Immature natural killer cell (primary cell): ENCODE measurements around the gene FAM174B. TPM values are rescaled to one million over a fixed set of nuclear protein-coding genes. Genes with fewer than 3 reads are reported as not detected.
A peak's percentile ranks its signal among the peaks of the same experiment; 100 is the strongest.

ENCODE experiments used
- DNase-seq, 3 donors: peaks; one replicate each; pipeline ENCODE4 v3.0.0; 2022; ENCODE audit warnings: mixed read lengths in 1 of 3
- H3K27ac Mint-ChIP-seq, 6 donors: one replicate each; pipeline ENCODE4 v1.8.0; 2020; ENCODE audit warnings: mixed read lengths in 6 of 6, mild to moderate bottlenecking in 5 of 6, inconsistent platforms in 4 of 6, moderate library complexity in 3 of 6
- H3K27me3 Mint-ChIP-seq, 3 donors: one replicate each; pipeline ENCODE4 v1.8.0; 2020 to 2021; ENCODE audit warnings: low read depth in 3 of 3, mild to moderate bottlenecking in 3 of 3, mixed read lengths in 3 of 3, moderate library complexity in 3 of 3, inconsistent platforms in 1 of 3
- H3K36me3 Mint-ChIP-seq, 3 donors: one replicate each; pipeline ENCODE4 v1.8.0; 2020; ENCODE audit warnings: mixed read lengths in 3 of 3, inconsistent platforms in 2 of 3, mild to moderate bottlenecking in 2 of 3
- H3K4me1 Mint-ChIP-seq, 2 donors: one replicate each; pipeline ENCODE4 v1.8.0; 2020; ENCODE audit warnings: inconsistent platforms in 2 of 2, mild to moderate bottlenecking in 2 of 2, mixed read lengths in 2 of 2, moderate library complexity in 1 of 2
- H3K4me3 Mint-ChIP-seq, 5 donors: one replicate each; pipeline ENCODE4 v1.8.0; 2020; ENCODE audit warnings: mild to moderate bottlenecking in 5 of 5, mixed read lengths in 5 of 5, inconsistent platforms in 3 of 5, moderate library complexity in 3 of 5
- H3K9me3 Mint-ChIP-seq, 6 donors: one replicate each; pipeline ENCODE4 v1.8.0; 2020; ENCODE audit warnings: mild to moderate bottlenecking in 6 of 6, mixed read lengths in 6 of 6, inconsistent platforms in 4 of 6, moderate library complexity in 3 of 6
- polyA plus RNA-seq, 3 donors: library from polyadenylated mRNA; unstranded; fragments of 300-500 nt; fragmentation: Illumina TruSeq; gene quantifications; one replicate each; pipeline ENCODE4 v1.2.3, GENCODE V29; 2021

FAM174B gene
- under 1 TPM in 2 of 3 donors, not detected in 1; 0.71 to 0.78 TPM for polyA plus RNA-seq

DNA sequence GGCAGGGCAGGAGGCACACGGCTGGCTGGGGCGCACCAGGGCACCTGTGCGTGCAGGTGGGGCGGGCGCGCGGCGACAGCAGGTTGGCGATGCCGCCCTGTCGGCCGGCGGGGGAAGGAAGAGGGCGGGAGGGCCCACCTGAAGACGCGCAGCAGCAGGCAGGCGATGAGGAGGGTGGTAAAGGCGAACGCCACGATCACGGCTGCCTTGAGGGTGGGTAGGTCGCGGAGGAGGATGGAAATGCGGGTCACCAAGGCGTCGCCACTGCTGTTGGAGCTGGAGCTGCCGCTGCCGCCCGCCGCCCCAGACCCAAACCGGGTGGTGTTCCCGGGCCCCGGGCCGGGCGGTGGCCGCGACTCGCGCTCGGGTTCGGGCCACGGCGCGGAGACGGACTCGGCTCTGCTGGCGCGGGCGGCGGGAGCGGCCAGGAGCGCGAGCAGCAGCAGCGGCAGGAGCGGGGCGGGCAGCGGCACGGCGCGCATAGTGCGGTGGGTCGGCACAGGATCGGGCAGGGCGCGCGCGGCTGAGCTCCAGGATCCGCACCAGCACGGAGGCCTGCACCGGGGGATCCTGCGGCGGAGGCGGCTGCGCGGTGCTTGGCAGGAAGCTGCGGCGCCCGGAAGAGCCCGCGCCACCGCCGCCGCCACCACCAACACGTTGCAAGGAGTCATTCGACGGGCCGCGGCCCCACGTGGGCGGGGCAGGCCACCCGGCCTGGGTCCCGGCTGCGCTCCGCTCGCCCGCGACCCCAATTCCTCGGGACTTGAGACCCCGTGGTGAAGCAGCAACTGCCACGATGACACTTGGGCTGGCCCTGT lies at the start of gene FAM174B:
TSS of gene FAM174B (minus strand) at position 598 of the 818 bp plus-strand sequence.
- Mint-ChIP-seq H3K27ac (no peak within 1 kb of the TSS), H3K4me3 (peak within 1 kb of the TSS in 4 of 5 donors; percentile 27 to 40 (median 32)), H3K9me3 (no peaks in the 10 kb centered on the region), H3K4me1 (peaks cover 7 to 8% of the 10 kb centered on the region in 2 donors), H3K36me3 (no peaks in the 10 kb centered on the region), H3K27me3 (peaks cover 12 to 21% (median 13%) of the 10 kb centered on the region in 3 donors)
- no peak for DNase-seq

DNA sequence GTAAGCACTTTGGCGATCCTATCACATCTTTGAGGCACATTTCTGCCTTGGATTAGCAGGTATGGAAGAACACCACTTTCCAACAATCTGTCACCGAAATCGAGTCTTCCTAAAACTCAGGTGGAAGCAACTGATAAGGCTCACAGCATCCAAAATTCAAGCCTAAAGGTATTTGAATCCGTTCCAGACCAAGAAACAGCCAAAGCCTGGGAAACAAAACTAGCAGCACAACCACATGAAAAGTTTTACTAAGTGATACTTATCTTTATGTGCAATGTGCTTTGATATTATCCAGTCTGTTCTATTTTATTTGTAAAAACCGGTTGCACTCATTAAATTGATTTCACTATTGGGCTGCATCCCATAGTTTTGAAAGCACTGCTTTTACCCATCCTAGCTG lies 40.5 kb upstream of the FAM174B start:
- Mint-ChIP-seq H3K36me3 (no peaks in the 10 kb centered on the region), H3K4me3 (no peak overlapping the region), H3K4me1 (no peaks in the 10 kb centered on the region), H3K27me3 (peaks cover 2 to 12% (median 5%) of the 10 kb centered on the region in 3 donors), H3K9me3 (peaks cover 0 to 1% (median 0%) of the 10 kb centered on the region in 6 donors), H3K27ac (no peak overlapping the region)
- DNase-seq: no peak

DNA sequence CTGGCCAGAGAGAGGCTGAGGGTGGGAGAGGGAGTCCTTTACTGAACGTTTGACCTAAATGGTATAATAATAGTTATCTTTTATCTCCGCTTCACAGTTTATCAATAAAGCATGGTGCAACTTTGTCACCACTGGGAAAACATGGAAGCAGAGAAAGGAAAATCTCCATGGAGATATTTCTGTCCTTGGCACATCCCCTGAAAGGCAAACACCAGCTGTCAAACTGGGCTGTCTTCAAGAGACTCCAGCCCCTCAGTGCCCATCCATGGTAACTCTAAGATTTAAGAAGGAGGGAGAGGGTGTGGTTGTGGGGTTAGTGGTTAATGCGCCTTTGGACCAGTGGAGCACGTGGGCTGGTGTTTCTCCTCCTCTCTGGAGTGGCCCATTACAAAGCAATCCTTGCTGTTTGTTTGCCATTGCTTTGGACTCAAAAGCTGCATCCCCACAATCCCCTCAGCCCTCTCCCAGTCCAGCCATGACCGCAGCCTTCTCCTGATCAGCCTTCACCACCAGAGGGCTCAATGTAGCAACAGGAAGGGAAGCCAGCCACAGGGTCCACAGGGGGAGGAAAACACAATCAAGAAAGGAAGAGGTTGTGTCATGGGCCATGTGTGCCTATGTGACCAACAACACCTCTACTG lies 38.2 kb upstream of the FAM174B start:
- H3K4me3 Mint-ChIP-seq: no peak overlapping the region
- DNase-seq: no peak
- H3K27ac Mint-ChIP-seq: no peak overlapping the region
- H3K9me3 Mint-ChIP-seq: peaks cover 0 to 2% (median 0%) of the 10 kb centered on the region in 6 donors
- no peaks in the 10 kb centered on the region for H3K4me1 Mint-ChIP-seq
- H3K36me3 Mint-ChIP-seq: no peaks in the 10 kb centered on the region
- H3K27me3 Mint-ChIP-seq: peaks cover 3 to 15% (median 5%) of the 10 kb centered on the region in 3 donors

DNA sequence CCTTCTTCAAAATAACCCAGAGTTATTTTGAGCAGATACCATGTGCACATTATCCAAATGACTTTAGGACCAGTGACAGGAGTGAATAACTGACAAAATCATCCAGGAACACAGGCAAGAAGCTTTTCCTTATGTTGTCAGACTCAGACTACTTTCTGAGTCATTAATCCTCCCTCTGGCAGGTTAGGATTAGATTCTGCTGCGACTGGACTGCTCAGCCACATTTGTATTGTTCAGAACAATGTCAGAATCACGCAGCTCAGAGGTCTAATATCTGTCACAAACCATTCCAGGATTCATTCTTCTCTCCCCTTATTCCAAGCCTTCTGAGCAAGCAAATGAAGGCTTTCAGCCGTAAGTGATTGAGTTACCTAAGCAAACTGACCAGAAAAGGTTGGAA lies 34.8 kb upstream of the FAM174B start:
- DNase-seq: no peak
- H3K4me3 Mint-ChIP-seq: no peak overlapping the region
- H3K36me3 Mint-ChIP-seq: no peaks in the 10 kb centered on the region
- H3K4me1 Mint-ChIP-seq: no peaks in the 10 kb centered on the region
- H3K27ac Mint-ChIP-seq: no peak overlapping the region
- H3K27me3 Mint-ChIP-seq: peaks cover 2 to 21% (median 4%) of the 10 kb centered on the region in 3 donors
- peaks cover 0 to 8% (median 0%) of the 10 kb centered on the region in 6 donors for H3K9me3 Mint-ChIP-seq

DNA sequence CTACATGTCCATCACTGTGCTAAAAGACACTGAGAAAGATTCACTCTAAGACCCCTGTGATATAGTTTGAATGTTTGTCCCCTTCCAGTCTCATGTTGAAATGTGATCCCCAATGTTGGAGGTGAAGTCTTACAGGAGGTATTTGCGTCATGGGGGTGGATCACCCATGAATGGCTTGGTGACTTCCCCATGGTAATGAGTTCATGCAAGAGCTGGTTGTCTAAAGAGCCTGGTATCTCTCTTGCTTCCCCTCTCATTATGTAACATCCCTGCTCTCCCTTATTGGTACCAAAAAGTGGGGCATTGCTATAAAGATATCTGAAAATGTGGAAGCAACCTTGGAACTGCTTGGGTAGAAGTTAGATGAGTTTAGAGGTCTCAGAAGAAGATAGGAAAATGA lies 32.2 kb upstream of the FAM174B start:
- H3K27ac Mint-ChIP-seq: no peak overlapping the region

DNA sequence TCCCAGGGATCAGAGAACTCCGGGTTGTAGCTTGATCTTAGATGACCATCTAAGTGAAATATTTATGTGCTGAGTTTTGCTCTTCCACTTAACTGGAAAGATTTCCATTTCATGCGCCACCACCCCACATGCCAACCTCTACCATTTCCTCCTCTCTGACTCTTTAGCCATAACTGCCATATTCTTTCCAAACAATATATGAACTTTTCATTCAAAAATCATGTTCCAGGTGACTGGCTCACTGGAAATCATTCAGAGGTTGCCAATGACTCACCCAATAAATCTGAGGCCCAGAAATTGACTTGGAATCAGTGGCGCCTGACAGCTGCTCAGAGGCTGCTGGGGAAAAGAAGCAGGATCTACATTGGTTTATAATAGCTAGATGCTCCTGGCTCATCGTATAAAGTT lies 31.6 kb upstream of the FAM174B start:
- Mint-ChIP-seq H3K27ac (no peak overlapping the region), H3K27me3 (peaks cover 2 to 18% (median 3%) of the 10 kb centered on the region in 3 donors)

More for the DNA sequence above, 32.2 kb upstream of the FAM174B start:
- Mint-ChIP-seq H3K4me1 (no peaks in the 10 kb centered on the region), H3K27me3 (peaks cover 2 to 18% (median 3%) of the 10 kb centered on the region in 3 donors), H3K9me3 (peaks cover 0 to 8% (median 0%) of the 10 kb centered on the region in 6 donors), H3K36me3 (no peaks in the 10 kb centered on the region), H3K4me3 (no peak overlapping the region)
- no peak for DNase-seq

DNA sequence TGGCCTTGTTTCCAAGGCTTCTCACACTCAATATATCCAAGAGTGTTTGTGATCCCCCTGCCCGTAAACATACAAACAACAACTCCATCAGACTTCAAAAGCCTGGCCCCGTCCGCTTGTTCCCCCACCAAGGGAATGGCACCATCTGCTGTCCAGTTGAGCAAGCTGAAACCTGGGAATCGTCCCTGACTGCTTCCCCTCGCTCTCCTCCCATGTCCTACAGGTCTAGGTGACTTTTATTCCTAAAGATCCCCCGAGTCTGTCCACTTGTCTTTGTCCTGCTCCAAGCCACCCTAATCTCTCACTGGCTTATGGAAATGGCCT lies 27.9 kb upstream of the FAM174B start:
- no peaks in the 10 kb centered on the region for H3K36me3 Mint-ChIP-seq
- DNase-seq: no peak
- H3K27me3 Mint-ChIP-seq: peaks cover 0 to 17% (median 5%) of the 10 kb centered on the region in 3 donors
- no peak overlapping the region for H3K4me3 Mint-ChIP-seq
- H3K9me3 Mint-ChIP-seq: peaks cover 0 to 7% (median 0%) of the 10 kb centered on the region in 6 donors
- no peak overlapping the region for H3K27ac Mint-ChIP-seq
- H3K4me1 Mint-ChIP-seq: no peaks in the 10 kb centered on the region

More for the DNA sequence above, 31.6 kb upstream of the FAM174B start:
- Mint-ChIP-seq H3K36me3 (no peaks in the 10 kb centered on the region), H3K4me3 (no peak overlapping the region), H3K9me3 (peaks cover 0 to 8% (median 0%) of the 10 kb centered on the region in 6 donors), H3K4me1 (no peaks in the 10 kb centered on the region)
- no peak for DNase-seq

DNA sequence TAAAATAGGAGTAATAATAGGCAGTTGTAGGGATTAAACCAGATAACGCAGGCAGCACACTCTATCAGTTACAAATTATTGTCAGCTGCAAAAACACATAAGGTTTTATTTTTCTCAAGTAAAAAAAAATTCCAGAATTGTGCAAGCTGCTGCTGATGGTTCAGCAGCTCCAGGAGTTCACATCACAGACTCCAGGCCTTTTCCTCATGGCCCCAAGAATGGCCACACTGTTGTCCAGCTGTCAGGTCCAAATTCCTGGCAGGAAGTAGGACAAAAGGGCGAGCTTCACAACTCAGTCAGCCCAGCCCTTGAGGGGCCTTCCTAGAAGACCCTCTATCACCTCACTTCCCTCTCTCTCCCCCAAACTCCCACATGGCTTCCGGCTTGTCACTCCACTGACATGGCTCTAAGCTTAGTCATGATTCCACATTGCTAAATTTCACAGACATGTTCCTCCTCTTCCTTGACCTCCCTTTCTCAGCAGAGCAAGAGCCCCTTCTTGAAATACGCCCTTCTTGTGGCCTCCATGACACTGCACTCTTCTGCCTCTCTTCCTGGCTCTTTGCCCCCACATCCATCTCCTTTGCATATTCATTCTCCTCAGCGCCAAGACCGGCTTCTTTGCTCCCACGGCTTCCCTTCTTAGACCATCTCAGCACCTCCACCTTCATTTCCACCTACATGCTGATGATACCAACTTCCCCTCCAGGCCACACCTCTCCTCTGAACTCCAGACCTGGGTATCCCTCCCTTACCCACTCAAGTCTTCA lies 27.4 kb upstream of the FAM174B start:
- Mint-ChIP-seq H3K27ac (no peak overlapping the region), H3K4me3 (no peak overlapping the region), H3K27me3 (peaks cover 0 to 18% (median 9%) of the 10 kb centered on the region in 3 donors), H3K9me3 (peaks cover 0 to 2% (median 0%) of the 10 kb centered on the region in 6 donors), H3K4me1 (no peaks in the 10 kb centered on the region), H3K36me3 (no peaks in the 10 kb centered on the region)
- no peak for DNase-seq

DNA sequence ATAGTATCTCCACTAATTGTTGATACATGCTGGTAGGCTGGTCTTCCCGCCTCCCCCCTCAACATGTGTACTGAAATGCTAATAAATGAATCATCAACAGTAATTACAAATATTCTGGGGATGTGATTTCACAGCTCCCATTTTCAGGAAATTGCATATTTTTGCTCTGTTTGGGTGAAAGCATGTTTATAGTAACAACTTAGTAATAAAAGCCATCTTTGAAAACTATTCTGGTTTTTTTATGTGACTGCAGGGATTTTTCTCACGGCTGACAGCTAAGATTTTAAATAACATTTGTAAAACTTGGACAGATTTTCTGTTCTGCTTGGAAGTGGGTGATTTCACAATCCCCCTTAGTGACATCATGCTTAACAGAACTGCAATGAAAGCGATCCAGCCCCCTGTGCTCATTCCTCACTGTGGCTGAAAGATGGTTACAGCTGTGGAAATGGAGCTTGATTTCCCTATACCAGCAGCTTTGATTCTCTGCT lies 25.6 kb upstream of the FAM174B start:
- H3K9me3 Mint-ChIP-seq: no peaks in the 10 kb centered on the region
- peaks cover 0 to 16% (median 8%) of the 10 kb centered on the region in 3 donors for H3K27me3 Mint-ChIP-seq
- no peak for DNase-seq
- H3K27ac Mint-ChIP-seq: no peak overlapping the region
- H3K4me1 Mint-ChIP-seq: no peaks in the 10 kb centered on the region
- no peak overlapping the region for H3K4me3 Mint-ChIP-seq
- H3K36me3 Mint-ChIP-seq: no peaks in the 10 kb centered on the region

DNA sequence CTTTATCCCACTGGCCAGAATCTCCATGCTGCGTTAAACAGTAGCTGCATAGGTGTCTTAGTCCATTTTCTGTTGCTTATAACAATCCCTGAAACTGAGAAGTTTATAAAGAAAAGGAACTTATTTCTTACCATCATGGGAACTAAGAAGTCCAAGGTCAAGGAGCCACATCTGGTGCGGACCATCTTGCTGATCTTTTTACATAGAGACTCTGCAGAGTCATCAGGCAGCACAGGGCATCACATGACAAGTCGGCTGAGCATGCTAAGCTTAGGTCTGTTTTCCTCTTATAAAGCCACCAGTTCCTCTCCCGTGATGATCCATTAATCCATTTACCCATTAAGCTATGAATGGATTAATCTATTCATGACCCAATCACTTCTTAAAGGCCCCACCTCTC lies 22.4 kb upstream of the FAM174B start:
- H3K27me3 Mint-ChIP-seq: peaks cover 0 to 12% (median 6%) of the 10 kb centered on the region in 3 donors
- no peaks in the 10 kb centered on the region for H3K4me1 Mint-ChIP-seq
- H3K9me3 Mint-ChIP-seq: no peaks in the 10 kb centered on the region
- no peaks in the 10 kb centered on the region for H3K36me3 Mint-ChIP-seq
- no peak overlapping the region for H3K4me3 Mint-ChIP-seq
- no peak for DNase-seq
- H3K27ac Mint-ChIP-seq: no peak overlapping the region

DNA sequence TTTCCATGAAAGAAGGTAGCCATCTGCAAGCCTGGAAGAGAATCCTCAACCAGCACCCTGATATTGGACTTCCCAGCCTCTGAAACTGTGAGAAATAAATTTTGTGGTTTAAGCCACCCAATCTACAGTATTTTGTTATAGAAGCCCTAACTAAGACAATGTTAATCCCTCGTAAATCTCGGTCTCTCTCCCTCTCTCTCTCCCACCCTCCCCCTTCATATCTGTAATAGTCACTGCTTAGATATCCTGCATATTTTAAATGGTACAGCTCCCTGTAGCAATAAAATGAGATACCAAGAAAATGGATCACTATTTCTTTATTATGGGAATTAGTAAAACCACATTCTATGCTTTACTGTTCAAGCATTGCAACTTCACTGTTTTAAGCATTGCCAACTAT lies 21.0 kb upstream of the FAM174B start:
- no peak for DNase-seq
- Mint-ChIP-seq H3K27me3 (peaks cover 0 to 11% (median 6%) of the 10 kb centered on the region in 3 donors), H3K4me1 (no peaks in the 10 kb centered on the region), H3K4me3 (no peak overlapping the region), H3K36me3 (no peaks in the 10 kb centered on the region), H3K27ac (no peak overlapping the region), H3K9me3 (no peaks in the 10 kb centered on the region)

DNA sequence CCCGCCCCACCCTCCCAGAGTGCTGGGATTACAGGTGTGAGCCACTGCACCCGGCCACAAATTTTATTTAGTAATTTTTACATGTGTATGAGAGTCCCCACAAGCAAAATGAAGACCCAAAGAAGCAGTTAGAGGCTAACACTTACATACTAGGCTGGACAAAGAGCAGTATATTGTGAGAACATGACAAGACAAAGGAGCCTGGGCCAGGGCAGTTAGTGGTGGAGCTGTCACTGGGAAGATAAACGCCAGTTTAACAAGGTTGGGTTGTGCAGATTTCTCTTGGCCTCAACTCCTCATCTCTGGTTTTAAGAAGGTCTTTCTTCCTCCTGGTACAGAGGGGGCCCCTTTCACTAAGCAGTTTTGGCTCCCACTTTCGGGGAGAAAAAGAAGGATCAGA lies 19.9 kb upstream of the FAM174B start:
- H3K9me3 Mint-ChIP-seq: no peaks in the 10 kb centered on the region
- no peak overlapping the region for H3K4me3 Mint-ChIP-seq
- H3K36me3 Mint-ChIP-seq: no peaks in the 10 kb centered on the region
- no peak overlapping the region for H3K27ac Mint-ChIP-seq
- DNase-seq: no peak
- peaks cover 0 to 11% (median 4%) of the 10 kb centered on the region in 3 donors for H3K27me3 Mint-ChIP-seq
- H3K4me1 Mint-ChIP-seq: no peaks in the 10 kb centered on the region

DNA sequence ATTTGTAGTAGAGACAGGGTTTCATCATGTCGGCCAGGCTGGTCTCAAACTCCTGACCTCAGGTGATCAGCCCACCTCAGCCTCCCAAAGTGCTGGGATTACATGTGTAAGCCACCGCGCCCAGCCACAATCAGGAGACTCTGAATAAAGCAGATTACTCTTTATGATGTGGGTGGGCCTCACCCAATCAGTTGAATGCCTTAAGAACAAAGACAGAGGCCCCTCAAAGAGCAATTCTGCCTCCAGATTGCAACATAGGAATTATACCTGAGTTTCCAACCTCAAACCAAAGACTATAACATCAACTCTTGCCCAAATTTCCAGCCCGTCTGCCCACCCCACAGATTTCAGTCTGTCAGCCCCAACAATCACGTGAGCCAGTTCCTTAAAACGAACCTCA lies 18.8 kb upstream of the FAM174B start:
- H3K4me1 Mint-ChIP-seq: no peaks in the 10 kb centered on the region
- H3K27me3 Mint-ChIP-seq: peaks cover 0 to 11% (median 5%) of the 10 kb centered on the region in 3 donors
- no peaks in the 10 kb centered on the region for H3K36me3 Mint-ChIP-seq
- DNase-seq: no peak
- H3K27ac Mint-ChIP-seq: no peak overlapping the region
- H3K9me3 Mint-ChIP-seq: no peaks in the 10 kb centered on the region
- H3K4me3 Mint-ChIP-seq: no peak overlapping the region

DNA sequence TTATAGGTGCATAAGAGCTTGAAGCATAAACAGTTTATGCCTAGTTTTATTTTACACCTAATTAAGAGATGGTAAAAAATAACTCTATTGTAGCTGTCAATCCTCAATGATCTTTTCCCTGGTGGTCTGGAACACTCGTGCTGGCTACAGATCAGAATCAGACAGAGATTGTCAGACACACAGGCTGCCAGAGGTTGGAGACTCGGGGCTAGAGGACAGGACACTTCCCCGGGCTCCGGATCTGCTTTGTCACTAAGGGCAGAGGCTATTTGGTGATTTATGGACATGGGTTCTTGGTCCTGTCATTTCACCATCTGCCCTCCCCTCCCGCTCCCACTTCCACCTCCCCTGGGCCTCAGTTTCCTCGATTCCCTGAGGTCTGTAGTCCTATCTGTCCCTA lies 16.5 kb upstream of the FAM174B start:
- Mint-ChIP-seq H3K4me3 (no peak overlapping the region), H3K4me1 (no peaks in the 10 kb centered on the region), H3K27ac (no peak overlapping the region), H3K36me3 (no peaks in the 10 kb centered on the region), H3K9me3 (no peaks in the 10 kb centered on the region), H3K27me3 (peaks cover 0 to 3% (median 2%) of the 10 kb centered on the region in 3 donors)
- DNase-seq: no peak
